Activated naive CD8-positive, alpha-beta T cell treated with anti-CD3 and anti-CD28 coated beads, Interleukin-2, amount 50 U/mL, for 16 hours (primary cell): Measurements from ENCODE around the gene MGMT.

ENCODE experiments used
- DNase-seq: peaks from one replicate; pipeline ENCODE4 v3.0.0-alpha.2; 2020; ENCODE audit warnings: low read depth, low spot score

The MGMT gene

GRCh38 chr10:129771576-129771975 lies 304.5 kb downstream of the MGMT start:
- DNase-seq, result no peak

- no peak for DNase-seq
Measured at GRCh38 chr10:129771991-129772431, 305.0 kb downstream of the MGMT start.

GRCh38 chr10:129772468-129773358 lies 305.7 kb downstream of the MGMT start:
- DNase-seq, result no peak

- no peak for DNase-seq
Measured at GRCh38 chr10:129773359-129773990, 306.4 kb downstream of the MGMT start.

- no peak for DNase-seq
Measured at GRCh38 chr10:129774082-129774735, 307.2 kb downstream of the MGMT start.

- no peak for DNase-seq
Measured at GRCh38 chr10:129774736-129775401, 307.8 kb downstream of the MGMT start.

- no peak for DNase-seq
Measured at GRCh38 chr10:129775681-129776080, 308.6 kb downstream of the MGMT start.

GRCh38 chr10:129777687-129778086 lies 310.6 kb downstream of the MGMT start:
- no peak for DNase-seq

- DNase-seq, result no peak
Measured at GRCh38 chr10:129778571-129778970, 311.5 kb downstream of the MGMT start.

- DNase-seq, result no peak
Measured at GRCh38 chr10:129779126-129780111, 312.4 kb downstream of the MGMT start.

GRCh38 chr10:129780198-129780597 lies 313.2 kb downstream of the MGMT start:
- DNase-seq, result no peak

- DNase-seq, result no peak
Measured at GRCh38 chr10:129780901-129781795, 314.1 kb downstream of the MGMT start.

- no peak for DNase-seq
Measured at GRCh38 chr10:129784291-129784690, 317.2 kb downstream of the MGMT start.

- DNase-seq, result no peak
Measured at GRCh38 chr10:129784891-129785290, 317.9 kb downstream of the MGMT start.

- DNase-seq, result no peak
Measured at GRCh38 chr10:129785536-129785981, 318.5 kb downstream of the MGMT start.

- DNase-seq, result no peak
Measured at GRCh38 chr10:129786216-129786615, 319.2 kb downstream of the MGMT start.

- no peak for DNase-seq
Measured at GRCh38 chr10:129787557-129787956, 320.5 kb downstream of the MGMT start.

GRCh38 chr10:129788215-129788614 lies 321.2 kb downstream of the MGMT start:
- DNase-seq, result no peak

- no peak for DNase-seq
Measured at GRCh38 chr10:129790715-129791446, 323.8 kb downstream of the MGMT start.
